Inflammatory macrophage treated with lipopolysaccharide for 1 hour (primary cell): ENCODE data around the gene TRAPPC2L.

Experiments
- DNase-seq, 2 donors: peaks; one replicate each; pipeline ENCODE4 v3.0.0-alpha.2; 2020 to 2022

TRAPPC2L gene

GRCh38 chr16:88839745-88840599 lies 17.0 kb upstream of the TRAPPC2L start:
- peak in 1 of 2 donors; percentile 33 for DNase-seq

- no peak for DNase-seq
Measured at GRCh38 chr16:88840600-88841215, 16.2 kb upstream of the TRAPPC2L start.

GRCh38 chr16:88841521-88842307 lies 15.2 kb upstream of the TRAPPC2L start:
- DNase-seq, result no peak

- DNase-seq, result no peak
Measured at GRCh38 chr16:88842308-88842756, 14.6 kb upstream of the TRAPPC2L start.

- DNase-seq, result no peak
Measured at GRCh38 chr16:88842806-88843205, 14.1 kb upstream of the TRAPPC2L start.

- DNase-seq, result no peak
Measured at GRCh38 chr16:88843256-88843655, 13.7 kb upstream of the TRAPPC2L start.

- no peak for DNase-seq
Measured at GRCh38 chr16:88844419-88845036, 12.4 kb upstream of the TRAPPC2L start.

GRCh38 chr16:88846088-88846487 lies 10.8 kb upstream of the TRAPPC2L start:
- peak; percentile 92 to 95 for DNase-seq

GRCh38 chr16:88847654-88848053 lies 9.3 kb upstream of the TRAPPC2L start:
- DNase-seq, result no peak

- DNase-seq, result no peak
Measured at GRCh38 chr16:88848557-88848956, 8.4 kb upstream of the TRAPPC2L start.

GRCh38 chr16:88850531-88851199 lies 6.3 kb upstream of the TRAPPC2L start:
- DNase-seq, result no peak

GRCh38 chr16:88851616-88852015 lies 5.3 kb upstream of the TRAPPC2L start:
- DNase-seq, result no peak

- peak; percentile 51 to 56 for DNase-seq
Measured at GRCh38 chr16:88853325-88853941, 3.5 kb upstream of the TRAPPC2L start.

GRCh38 chr16:88854306-88855111 lies 2.4 kb upstream of the TRAPPC2L start:
- DNase-seq, result peak; percentile 85 to 92

GRCh38 chr16:88855176-88855575 lies 1.8 kb upstream of the TRAPPC2L start:
- peak; percentile 41 to 44 for DNase-seq

GRCh38 chr16:88855736-88856121 lies 1.2 kb upstream of the TRAPPC2L start:
- no peak for DNase-seq

GRCh38 chr16:88856122-88856827 lies 652 bp upstream of the TRAPPC2L start:
- DNase-seq, result no peak

GRCh38 chr16:88857728-88858339 lies 907 bp downstream of the TRAPPC2L start:
- peak; percentile 74 to 86 for DNase-seq

- peak in 1 of 2 donors; percentile 29 for DNase-seq
Measured at GRCh38 chr16:88859381-88860091, 2.6 kb downstream of the TRAPPC2L start.
